HG03558 (cell line): ENCODE data around the gene CACNA1G.

Experiments used
- ATAC-seq: cut with Tn5 transposase; IDR thresholded peaks from one replicate; pipeline ENCODE4 v1.9.1; 2021; ENCODE audit warnings: moderate number of reproducible peaks; ENCODE audit not compliant: unreplicated experiment; ENCODE audit errors: extremely low read depth

CACNA1G gene

GRCh38 chr17:50642071-50642721 lies 81.7 kb downstream of the CACNA1G start:
- no peak for ATAC-seq

GRCh38 chr17:50642722-50643656 lies 82.5 kb downstream of the CACNA1G start:
- no peak for ATAC-seq

DNA sequence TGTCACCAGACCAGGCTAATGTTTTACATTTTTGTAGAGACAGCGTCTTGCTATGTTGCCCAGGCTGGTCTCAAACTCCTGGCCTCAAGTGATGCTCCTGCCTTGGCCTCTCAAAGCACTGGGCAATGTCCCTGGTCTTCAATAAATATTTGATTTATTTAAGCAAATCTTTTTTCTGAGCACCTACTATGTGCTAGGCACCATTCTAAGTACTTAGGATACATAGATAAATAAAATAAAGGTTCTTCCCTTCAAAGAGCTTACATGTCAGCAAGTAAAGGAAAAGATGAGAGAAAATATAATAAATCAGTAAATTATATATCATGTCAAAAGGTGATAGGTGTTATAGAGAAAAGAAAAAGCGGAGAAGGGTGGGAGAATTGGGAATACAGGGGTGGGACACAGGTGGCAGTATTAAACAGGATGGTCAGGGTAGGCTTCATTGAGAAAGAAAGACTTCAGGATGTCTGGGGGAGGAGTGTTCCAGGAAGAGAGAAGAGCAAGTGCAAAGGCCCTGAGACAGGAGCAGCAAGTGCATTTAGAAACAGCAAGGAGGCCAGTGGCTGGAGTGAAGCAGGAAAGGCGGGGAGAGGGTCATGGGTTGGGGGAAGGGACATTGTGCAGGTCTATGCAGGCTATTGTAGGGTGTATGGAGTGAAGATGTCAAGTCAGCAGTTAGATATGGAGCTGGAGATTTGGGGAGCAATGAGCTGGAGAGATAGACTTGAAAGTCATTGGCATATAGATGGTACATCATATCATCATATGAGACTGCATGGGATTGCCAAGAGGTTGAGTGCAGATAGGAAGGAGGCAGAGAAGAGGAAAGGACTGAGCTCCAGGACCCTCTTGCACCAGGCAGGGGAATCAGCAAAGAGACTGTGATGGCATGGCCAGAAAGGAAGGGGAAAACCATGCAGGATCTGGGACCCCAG lies 85.5 kb downstream of the CACNA1G start:
- no peak for ATAC-seq

DNA sequence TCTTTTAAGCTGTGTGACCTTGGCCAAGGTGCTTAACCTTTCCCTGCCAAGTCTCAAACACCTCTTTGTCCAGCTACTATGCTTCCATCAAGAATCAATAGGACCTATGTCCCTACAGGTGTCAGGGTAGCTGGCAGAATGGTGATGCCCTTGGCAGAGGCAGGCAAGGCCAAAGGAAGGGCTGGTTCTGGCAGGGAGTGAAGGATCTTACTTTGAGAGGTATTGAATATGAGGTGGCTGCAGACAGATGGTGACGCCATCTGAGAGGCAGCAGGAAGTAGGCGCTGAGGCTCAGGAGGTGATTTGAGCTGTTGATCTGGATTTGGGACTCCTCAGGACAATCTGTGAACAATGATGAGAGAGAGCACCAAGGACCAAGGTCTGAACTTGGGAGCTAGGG lies 86.7 kb downstream of the CACNA1G start:
- no peak for ATAC-seq

DNA sequence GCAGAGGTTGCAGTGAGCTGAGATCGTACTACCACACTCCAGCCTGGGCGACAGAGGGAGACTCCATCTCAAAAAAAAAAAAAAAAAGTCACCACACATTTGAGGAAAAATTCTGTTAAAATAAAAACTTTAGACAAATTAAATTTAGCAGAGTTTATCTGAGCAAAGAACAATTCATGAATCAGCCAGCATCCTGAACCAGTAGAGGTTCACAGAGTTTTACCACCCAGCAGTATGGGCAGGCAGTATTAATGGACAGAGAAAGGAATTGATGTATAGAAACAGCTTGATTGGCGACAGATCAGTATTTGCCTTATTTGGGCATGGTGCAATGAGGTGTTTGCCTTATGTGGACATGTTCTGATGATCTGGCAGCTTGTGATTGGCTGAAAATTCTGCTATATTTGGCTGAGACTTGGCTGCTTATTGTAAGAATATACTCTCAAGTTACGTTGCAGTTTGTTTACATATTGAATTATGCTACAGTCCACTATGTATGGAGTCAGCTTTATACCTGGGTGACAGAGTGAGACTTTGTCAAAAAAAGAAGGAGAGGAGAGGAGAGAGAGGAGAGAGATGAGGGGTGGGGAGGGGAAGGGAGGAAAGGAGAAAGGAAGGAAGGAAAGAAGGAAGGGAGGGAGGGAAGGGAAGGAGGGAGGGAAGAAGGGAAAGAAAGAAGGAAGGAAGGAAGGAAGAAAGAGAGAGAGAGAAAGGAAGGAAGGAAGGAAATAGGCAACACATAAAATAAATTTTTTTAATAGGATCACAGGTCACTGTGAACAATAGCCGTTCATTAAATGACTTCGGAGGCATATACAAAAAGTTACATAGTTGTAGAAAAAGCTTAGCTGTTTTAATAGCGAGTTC lies 88.8 kb downstream of the CACNA1G start:
- ATAC-seq, result no peak

DNA sequence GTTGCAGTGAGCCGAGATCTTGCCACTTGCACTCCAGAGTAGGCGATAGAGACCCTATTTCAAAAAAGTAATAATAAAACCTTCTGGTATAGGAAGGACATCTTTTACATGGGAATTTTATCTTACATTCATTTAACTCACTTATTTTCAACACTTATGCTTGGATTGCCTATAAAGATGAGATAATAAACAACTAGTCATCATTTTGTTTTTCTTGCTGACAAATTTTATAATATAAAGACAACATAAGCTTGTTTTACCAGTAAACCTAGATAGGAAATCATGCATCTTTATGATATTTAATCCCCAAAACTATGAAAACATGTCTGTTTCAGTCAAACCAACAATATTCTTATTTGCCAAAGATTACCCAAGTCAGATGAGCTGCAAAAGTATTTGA lies 91.1 kb downstream of the CACNA1G start:
- ATAC-seq, result no peak

GRCh38 chr17:50653738-50654137 lies 93.2 kb downstream of the CACNA1G start:
- no peak for ATAC-seq

- ATAC-seq, result no peak
These were observed 96.0 kb downstream of the CACNA1G start for GRCh38 chr17:50656509-50656908.

DNA sequence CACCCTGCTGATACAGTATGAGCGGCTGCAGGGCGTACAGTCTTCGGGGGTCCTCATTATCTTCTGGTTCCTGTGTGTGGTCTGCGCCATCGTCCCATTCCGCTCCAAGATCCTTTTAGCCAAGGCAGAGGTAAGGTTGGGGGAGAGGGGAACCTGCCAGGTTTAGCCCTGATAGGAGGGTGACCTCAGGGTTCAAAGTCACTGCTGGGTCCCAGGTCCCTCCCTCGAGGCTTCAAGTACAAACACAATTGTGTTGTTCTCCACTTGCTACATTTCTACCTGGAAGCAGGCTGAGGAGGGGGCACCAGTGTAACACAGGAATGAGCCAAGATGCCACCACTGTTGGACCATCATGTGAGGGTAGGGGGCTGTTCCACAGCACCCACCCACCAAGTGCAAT lies 96.5 kb downstream of the CACNA1G start:
- no peak for ATAC-seq

GRCh38 chr17:50657627-50658026 lies 97.1 kb downstream of the CACNA1G start:
- no peak for ATAC-seq

DNA sequence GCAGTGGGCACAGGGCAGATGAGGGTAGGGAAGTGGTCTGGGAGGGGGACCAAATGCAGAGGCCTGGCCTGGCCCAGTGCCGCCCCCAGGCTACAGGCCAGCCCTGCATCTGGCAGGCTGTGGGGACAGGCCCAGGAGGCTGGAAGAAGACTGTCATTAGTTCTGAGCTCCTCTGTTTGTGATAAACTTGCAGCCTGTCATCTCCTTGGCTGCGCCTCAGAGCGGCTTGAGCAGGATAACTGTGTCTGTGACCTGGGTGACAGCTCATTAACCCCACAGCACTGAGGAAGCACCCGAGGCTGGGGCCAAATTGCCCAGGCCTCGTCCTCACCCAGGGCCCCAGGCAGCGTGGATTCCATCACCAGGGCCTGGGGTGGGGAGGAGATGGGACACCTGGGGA lies 98.1 kb downstream of the CACNA1G start:
- ATAC-seq, result no peak

DNA sequence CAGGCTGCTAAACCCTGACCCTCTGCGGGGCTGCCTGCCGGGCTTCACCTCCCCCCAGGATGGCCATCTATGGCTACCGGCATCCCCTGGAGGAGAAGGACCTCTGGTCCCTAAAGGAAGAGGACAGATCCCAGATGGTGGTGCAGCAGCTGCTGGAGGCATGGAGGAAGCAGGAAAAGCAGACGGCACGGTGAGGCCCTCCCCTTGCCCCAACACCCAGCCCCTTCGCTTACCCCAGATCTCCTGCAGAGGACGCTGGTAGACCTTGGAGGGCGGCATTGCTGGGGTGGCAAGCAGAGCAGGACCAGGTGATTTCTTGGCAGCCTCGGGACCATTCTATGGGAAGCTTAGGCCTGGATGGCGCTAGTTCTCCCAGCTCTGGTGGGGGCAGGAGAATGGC lies 98.7 kb downstream of the CACNA1G start:
- ATAC-seq, result no peak

- ATAC-seq, result no peak
These were observed 99.7 kb downstream of the CACNA1G start for GRCh38 chr17:50660042-50660886.

GRCh38 chr17:50660887-50661345 lies 100.4 kb downstream of the CACNA1G start:
- ATAC-seq, result no peak

GRCh38 chr17:50661348-50661747 lies 100.8 kb downstream of the CACNA1G start:
- ATAC-seq, result no peak

DNA sequence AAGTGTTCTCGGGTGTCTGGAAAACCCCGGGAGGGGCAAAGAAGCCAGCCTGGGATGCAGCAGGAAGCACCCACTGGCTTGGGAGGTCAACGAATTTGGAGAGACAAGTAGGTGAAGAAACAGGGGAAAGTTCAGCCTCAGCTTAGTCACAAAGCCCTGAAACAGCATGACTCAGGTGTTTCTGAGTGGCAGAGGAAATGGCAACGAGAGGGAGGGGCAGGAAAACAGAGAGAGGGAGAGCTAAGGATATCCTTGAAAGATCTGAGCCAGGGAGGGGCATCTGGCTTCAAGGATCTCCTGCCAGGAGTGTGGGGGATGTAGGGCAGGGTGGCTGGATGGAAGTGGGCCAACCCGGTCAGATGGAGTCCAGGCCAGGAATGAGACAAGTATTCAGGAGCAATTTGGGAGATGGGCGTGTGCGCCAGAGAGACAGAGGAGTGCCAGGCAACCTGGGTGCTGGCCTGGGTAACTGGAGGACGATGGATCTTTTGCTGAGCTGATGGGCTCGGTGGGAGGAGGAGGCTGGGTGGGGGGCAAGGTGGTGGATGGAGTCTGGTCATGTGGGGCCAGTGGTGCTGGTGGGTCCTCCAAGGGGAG lies 101.4 kb downstream of the CACNA1G start:
- no peak for ATAC-seq

GRCh38 chr17:50662632-50663225 lies 102.2 kb downstream of the CACNA1G start:
- ATAC-seq, result no peak

DNA sequence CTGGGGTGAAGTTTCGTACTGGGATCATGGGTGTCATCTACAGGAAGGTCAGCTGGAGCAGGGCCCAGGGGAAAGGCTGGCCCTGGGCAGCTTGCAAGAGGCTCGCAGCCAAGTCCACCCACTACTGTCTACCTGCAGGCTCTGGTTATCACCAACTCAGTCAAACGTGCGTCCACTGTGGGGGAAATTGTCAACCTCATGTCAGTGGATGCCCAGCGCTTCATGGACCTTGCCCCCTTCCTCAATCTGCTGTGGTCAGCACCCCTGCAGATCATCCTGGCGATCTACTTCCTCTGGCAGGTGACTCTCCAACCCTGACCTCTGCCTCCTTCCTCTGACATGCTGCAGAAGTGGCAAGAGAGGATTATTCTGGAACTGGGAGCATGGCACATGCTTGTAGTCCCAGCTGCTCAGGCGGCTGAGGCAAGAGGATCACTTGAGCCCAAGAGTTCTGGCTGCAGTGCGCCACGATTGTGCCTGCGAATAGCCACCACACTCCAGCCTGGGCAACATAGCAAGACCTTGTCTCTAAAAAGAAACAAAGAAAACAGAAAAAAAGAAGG lies 103.4 kb downstream of the CACNA1G start:
- ATAC-seq, result no peak
